Ovary (tissue), 9 donors: Measurements from ENCODE around the gene BAIAP3. TPM values are rescaled to one million over a fixed set of nuclear protein-coding genes. Genes with fewer than 3 reads are reported as not detected.

Experiments used
- DNase-seq, 5 donors: peaks; one replicate each; pipeline ENCODE4 v3.0.0-alpha.2; 2019 to 2020
- H3K27ac ChIP-seq, 2 donors: fragments of 200-600 bp; one replicate each; pipeline versions ENCODE4 v1.5.1 to v1.8.0; 2019 to 2022
- H3K27me3 ChIP-seq: fragments of 200-600 bp; one replicate; pipeline ENCODE4 v1.8.0; 2022
- H3K36me3 ChIP-seq: fragments of 200-600 bp; sonication (generic); one replicate; pipeline ENCODE4 v1.5.1; 2019
- H3K4me1 ChIP-seq: one replicate; pipeline ENCODE4 v1.8.1; 2013; ENCODE audit warnings: mild to moderate bottlenecking, moderate library complexity; ENCODE audit not compliant: insufficient read depth
- H3K4me3 ChIP-seq: fragments of 200-600 bp; sonication (generic); one replicate; pipeline ENCODE4 v1.5.1; 2017
- H3K9me3 ChIP-seq, 2 donors: fragments of 200-600 bp in 1 of 2; sonication (generic) in 1 of 2; one replicate each; pipeline versions ENCODE4 v1.5.1 to v1.8.1; 2013 to 2019; ENCODE audit warnings: mild to moderate bottlenecking in 1 of 2, moderate library complexity in 1 of 2
- EP300 ChIP-seq: sonication (generic); formaldehyde crosslinking; IDR thresholded peaks from one replicate; pipeline ENCODE4 v1.6.1; 2017; ENCODE audit warnings: antibody characterized with exemption
- POLR2A ChIP-seq: fragments of 450-650 bp; IDR thresholded peaks from one replicate; pipeline ENCODE4 v1.6.1; 2017; ENCODE audit warnings: antibody characterized with exemption, mild to moderate bottlenecking, moderate library complexity
- WGBS, 3 donors: extraction: QIAGEN DNeasy Blood & Tissue Kit in 1 of 3; methylation state at CpG; one replicate each; pipeline versions ENCODE4 v1.1.5 to v1.1.7; 2013 to 2017; 5-methylcytosine and 5-hydroxymethylcytosine counted together
- intact Hi-C, 4 donors: fragments of 100-400 bp; cut with DNase I; formaldehyde crosslinking; loops; one replicate each; pipeline versions ENCODE4 v1.11.0 to v1.15.1; 2022 to 2023
- polyA plus RNA-seq, 2 donors: library from polyadenylated mRNA; stranded (reverse); fragments of 200-250 nt in 1 of 2; fragments of 350-450 nt in 1 of 2; fragmentation: Illumina TruSeq in 1 of 2; extraction: RNeasy Lipid Tissue Mini Kit (QIAGEN cat#74804) in 1 of 2; gene quantifications; one replicate each; pipeline ENCODE4 v1.2.3, GENCODE V29; 2013 to 2014
- total RNA-seq, 7 donors: library from RNA; depleted of rRNA in 2 of 7; stranded (reverse); fragments of >200 nt in 2 of 7; fragmentation: NEBNext Ultra II Directional in 3 of 7; extraction: Animal tissue kit (Norgen Biotek cat#: 25700) in 3 of 7; gene quantifications; one replicate each; pipeline versions ENCODE4 v1.1.0 to v1.2.4, GENCODE V29; 2016 to 2023
- TF ChIP-seq, protein P1 (sequence below), 3 donors: fragments of 450-650 bp in 2 of 3; fragments of 200-600 bp in 1 of 3; IDR thresholded peaks; one replicate each; pipeline versions ENCODE4 v1.5.1 to v1.8.0; 2016 to 2022; ENCODE audit warnings: antibody characterized with exemption in 3 of 3, mild to moderate bottlenecking in 1 of 3
- donor health status: DM: no; HTN: no; CAD: no; lungs with moderate emphysema.
- donor health status: DM: no; HTN: no; CAD: no.
- donor health status: Bipolar disorder and iron deficiency.
- donor health status: DM: yes; HTN: yes; CAD: no.
- donor health status: DM: no; HTN: no; CAD: no.
- donor health status: DM: yes; HTN: yes; CAD: no.

The BAIAP3 gene
- total and polyA plus RNA-seq, 9 donors: 0.25 to 26.1 (median 1.2) TPM

- intact Hi-C loops: no loop called here
- Histone ChIP-seq H3K27me3 (no peaks in the 10 kb centered on the region), H3K27ac (no peak overlapping the region), H3K4me1 (peaks cover 12% of the 10 kb centered on the region), H3K9me3 (no peaks in the 10 kb centered on the region), H3K36me3 (no peaks in the 10 kb centered on the region), H3K4me3 (no peak overlapping the region)
- 46 to 53% (median 50%) methylated on average over 17 to 34 of the region's 34 CpGs for WGBS, 3 donors
- TF ChIP-seq, protein P1, sequence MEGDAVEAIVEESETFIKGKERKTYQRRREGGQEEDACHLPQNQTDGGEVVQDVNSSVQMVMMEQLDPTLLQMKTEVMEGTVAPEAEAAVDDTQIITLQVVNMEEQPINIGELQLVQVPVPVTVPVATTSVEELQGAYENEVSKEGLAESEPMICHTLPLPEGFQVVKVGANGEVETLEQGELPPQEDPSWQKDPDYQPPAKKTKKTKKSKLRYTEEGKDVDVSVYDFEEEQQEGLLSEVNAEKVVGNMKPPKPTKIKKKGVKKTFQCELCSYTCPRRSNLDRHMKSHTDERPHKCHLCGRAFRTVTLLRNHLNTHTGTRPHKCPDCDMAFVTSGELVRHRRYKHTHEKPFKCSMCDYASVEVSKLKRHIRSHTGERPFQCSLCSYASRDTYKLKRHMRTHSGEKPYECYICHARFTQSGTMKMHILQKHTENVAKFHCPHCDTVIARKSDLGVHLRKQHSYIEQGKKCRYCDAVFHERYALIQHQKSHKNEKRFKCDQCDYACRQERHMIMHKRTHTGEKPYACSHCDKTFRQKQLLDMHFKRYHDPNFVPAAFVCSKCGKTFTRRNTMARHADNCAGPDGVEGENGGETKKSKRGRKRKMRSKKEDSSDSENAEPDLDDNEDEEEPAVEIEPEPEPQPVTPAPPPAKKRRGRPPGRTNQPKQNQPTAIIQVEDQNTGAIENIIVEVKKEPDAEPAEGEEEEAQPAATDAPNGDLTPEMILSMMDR (IDR thresholded peaks at IDR 0.05): no peak
- TF ChIP-seq POLR2A (no peak), EP300 (no peak)
- no peak for DNase-seq
Observed at GRCh38 chr16:1346422-1347285, 13.2 kb downstream of the BAIAP3 start.

GRCh38 chr16:1347286-1347855 is 13.9 kb downstream of the BAIAP3 start:
- no peak for DNase-seq
- Histone ChIP-seq H3K4me3 (no peak overlapping the region), H3K4me1 (peaks cover 13% of the 10 kb centered on the region), H3K36me3 (no peaks in the 10 kb centered on the region), H3K27me3 (no peaks in the 10 kb centered on the region), H3K9me3 (no peaks in the 10 kb centered on the region), H3K27ac (no peak overlapping the region)
- TF ChIP-seq EP300: no peak
- no peak for TF ChIP-seq POLR2A
- TF ChIP-seq, protein P1 (IDR thresholded peaks at IDR 0.05): no peak
- intact Hi-C loops: no loop called here
- WGBS, 3 donors: 75 to 78% (median 76%) methylated on average over 25 to 31 of the region's 31 CpGs

DNA sequence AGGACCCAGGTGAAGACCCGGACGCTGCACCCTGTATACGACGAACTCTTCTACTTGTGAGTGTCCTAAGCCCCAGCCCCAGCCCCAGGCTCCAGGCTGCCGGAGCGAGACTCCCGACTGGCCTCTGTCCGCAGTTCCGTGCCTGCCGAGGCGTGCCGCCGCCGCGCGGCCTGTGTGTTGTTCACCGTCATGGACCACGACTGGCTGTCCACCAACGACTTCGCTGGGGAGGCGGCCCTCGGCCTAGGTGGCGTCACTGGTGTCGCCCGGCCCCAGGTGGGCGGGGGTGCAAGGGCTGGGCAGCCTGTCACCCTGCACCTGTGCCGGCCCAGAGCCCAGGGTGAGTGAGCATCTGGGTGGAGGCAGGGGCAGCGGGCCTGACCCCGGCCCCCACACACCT is 14.5 kb downstream of the BAIAP3 start:
- TF ChIP-seq, protein P1 (IDR thresholded peaks at IDR 0.05): no peak
- 83 to 88% (median 85%) methylated on average over 28 to 29 of the region's 29 CpGs for WGBS, 3 donors
- intact Hi-C loops: no loop called here

GRCh38 chr16:1348441-1348840 is 15.0 kb downstream of the BAIAP3 start:
- intact Hi-C loops: no loop called here
- Histone ChIP-seq H3K27me3 (no peaks in the 10 kb centered on the region), H3K36me3 (no peaks in the 10 kb centered on the region), H3K27ac (no peak overlapping the region), H3K4me3 (no peak overlapping the region), H3K9me3 (no peaks in the 10 kb centered on the region), H3K4me1 (peaks cover 15% of the 10 kb centered on the region)
- TF ChIP-seq EP300 (no peak), POLR2A (no peak)
- TF ChIP-seq, protein P1 (IDR thresholded peaks at IDR 0.05): no peak
- 80 to 95% (median 87%) methylated on average over 10 to 15 of the region's 15 CpGs for WGBS, 3 donors
- DNase-seq: no peak

More for the DNA sequence above, 14.5 kb downstream of the BAIAP3 start:
- no peaks in the 10 kb centered on the region for H3K9me3 ChIP-seq
- H3K4me3 ChIP-seq: no peak overlapping the region
- no peak overlapping the region for H3K27ac ChIP-seq
- H3K4me1 ChIP-seq: peaks cover 15% of the 10 kb centered on the region
- DNase-seq: no peak
- no peaks in the 10 kb centered on the region for H3K36me3 ChIP-seq
- H3K27me3 ChIP-seq: no peaks in the 10 kb centered on the region
